Activated T-helper 1 cell treated with anti-CD3 and anti-CD28 coated beads, Interleukin-2, amount 50 U/mL, for 16 hours (primary cell): ENCODE results near the gene HMSD.

ENCODE experiments used
- DNase-seq, 2 donors: peaks; one replicate each; pipeline ENCODE4 v3.0.0-alpha.2; 2020; ENCODE audit warnings: low read depth in 1 of 2, low spot score in 1 of 2

Gene HMSD

DNA sequence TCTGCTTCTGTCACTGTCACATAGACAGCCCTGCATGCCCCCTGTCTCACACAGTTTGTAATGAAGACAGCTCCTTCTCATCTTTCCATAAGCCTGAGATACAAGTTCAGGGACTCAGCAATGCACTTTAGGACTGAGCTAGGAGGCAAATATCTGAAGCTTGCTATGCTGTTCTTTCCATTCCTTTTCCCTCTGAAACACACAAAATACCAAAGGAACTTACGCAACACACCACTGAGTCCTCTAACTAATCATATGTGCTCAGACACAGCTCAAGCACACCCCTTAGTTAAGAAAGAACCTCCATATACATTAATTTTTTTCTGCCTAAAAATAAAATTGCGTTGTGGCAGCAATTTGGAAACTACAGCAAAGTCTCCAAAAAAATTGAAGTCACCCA lies 38.6 kb downstream of the HMSD start:
- no peak for DNase-seq

- no peak for DNase-seq
These were observed 43.6 kb downstream of the HMSD start for GRCh38 chr18:63992751-63993150.

- no peak for DNase-seq
These were observed 45.8 kb downstream of the HMSD start for GRCh38 chr18:63994783-63995399.

DNA sequence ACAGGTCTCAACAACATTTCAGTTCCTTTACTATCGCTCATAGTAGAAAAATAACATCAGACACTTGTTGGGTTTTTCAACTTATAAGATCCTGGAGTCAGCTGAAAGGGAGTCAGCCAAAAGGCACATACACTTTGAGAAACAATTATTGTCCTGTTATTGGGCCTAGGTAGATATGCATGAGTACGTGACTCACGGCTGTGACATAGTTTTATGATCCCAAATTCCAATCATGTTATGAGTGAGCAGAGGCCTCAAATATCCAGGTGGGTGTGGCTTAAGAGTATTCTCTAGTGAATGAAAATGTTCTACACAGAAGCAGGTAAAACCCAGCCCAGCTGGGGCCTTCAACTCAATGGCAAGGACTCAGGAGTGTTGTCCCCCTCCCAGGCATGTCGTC lies 47.9 kb downstream of the HMSD start:
- no peak for DNase-seq

- DNase-seq = no peak
These were observed 48.5 kb downstream of the HMSD start for GRCh38 chr18:63997606-63998005.

DNA sequence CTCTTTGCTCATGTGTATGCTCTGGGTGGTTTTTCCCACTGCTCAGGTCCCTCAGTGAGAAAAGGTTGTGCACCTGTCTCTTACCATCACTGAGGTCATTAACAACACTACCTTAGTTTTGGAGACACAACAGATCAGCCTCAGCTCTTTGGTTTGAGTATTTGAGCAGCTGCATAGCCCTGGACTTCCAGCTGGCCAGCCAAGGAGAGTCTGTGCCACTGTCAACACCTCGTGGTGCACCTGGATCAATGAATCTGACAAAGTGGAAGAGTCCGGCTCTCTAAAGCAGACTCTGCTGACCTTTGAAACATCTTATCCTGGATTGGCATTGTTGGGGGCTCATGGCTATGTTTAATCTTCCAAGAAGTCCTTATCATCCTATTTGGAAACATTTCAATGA lies 50.8 kb downstream of the HMSD start:
- no peak for DNase-seq

DNA sequence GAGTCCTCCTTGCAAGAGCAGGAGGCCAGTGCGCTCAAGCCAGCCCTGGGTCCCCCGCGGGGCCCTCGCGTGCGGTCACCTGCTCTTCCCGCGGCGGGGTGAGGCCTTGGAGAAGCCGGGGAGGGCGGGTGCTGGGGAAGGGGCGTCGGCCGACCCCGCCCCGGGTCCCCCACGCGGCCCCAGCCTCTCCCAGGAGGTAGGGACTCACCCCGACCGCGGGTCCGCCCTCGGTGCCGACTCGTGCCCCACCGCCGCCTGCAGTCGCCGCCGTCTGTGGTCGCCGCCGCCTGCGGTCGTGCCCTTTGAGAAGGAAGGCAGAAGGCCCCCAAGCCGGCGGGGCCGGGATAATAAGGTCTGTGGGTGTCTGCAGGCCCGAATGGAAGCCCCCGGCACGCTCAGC lies 53.5 kb downstream of the HMSD start:
- no peak for DNase-seq

- DNase-seq = no peak
These were observed 60.2 kb downstream of the HMSD start for GRCh38 chr18:64009305-64009704.
